ENCODE results near the gene PARD3.

The PARD3 gene

GRCh38 chr10:34558093-34558583 lies 257.0 kb downstream of the PARD3 start:
- H3K4me3 ChIP-seq (ENCODE audit: low read depth, low read length) = no peak overlapping the region
- no peak for TF ChIP-seq CTCF (IDR thresholded peaks at IDR 0.05; ENCODE audit: insufficient read depth, low read depth, low read length, missing control alignments)
- no peak for DNase-seq (ENCODE audit: low read depth)

- no peak for DNase-seq (ENCODE audit: low read depth)
- no peak for TF ChIP-seq CTCF (IDR thresholded peaks at IDR 0.05; ENCODE audit: insufficient read depth, low read depth, low read length, missing control alignments)
- H3K4me3 ChIP-seq (ENCODE audit: low read depth, low read length) = no peak overlapping the region
Measured at GRCh38 chr10:34557173-34557572, 257.9 kb downstream of the PARD3 start.

GRCh38 chr10:34555653-34556052 lies 259.4 kb downstream of the PARD3 start:
- H3K4me3 ChIP-seq (ENCODE audit: low read depth, low read length) = no peak overlapping the region
- DNase-seq (ENCODE audit: low read depth) = no peak
- no peak for TF ChIP-seq CTCF (IDR thresholded peaks at IDR 0.05; ENCODE audit: insufficient read depth, low read depth, low read length, missing control alignments)

- DNase-seq (ENCODE audit: low read depth) = no peak
- H3K4me3 ChIP-seq (ENCODE audit: low read depth, low read length) = no peak overlapping the region
- TF ChIP-seq CTCF (IDR thresholded peaks at IDR 0.05; ENCODE audit: insufficient read depth, low read depth, low read length, missing control alignments) = no peak
Measured at GRCh38 chr10:34553747-34554146, 261.3 kb downstream of the PARD3 start.

- no peak for DNase-seq (ENCODE audit: low read depth)
- TF ChIP-seq CTCF (IDR thresholded peaks at IDR 0.05; ENCODE audit: insufficient read depth, low read depth, low read length, missing control alignments) = no peak
- no peak overlapping the region for H3K4me3 ChIP-seq (ENCODE audit: low read depth, low read length)
Measured at GRCh38 chr10:34551295-34551694, 263.8 kb downstream of the PARD3 start.

GRCh38 chr10:34549953-34550352 lies 265.1 kb downstream of the PARD3 start:
- no peak for DNase-seq (ENCODE audit: low read depth)
- no peak overlapping the region for H3K4me3 ChIP-seq (ENCODE audit: low read depth, low read length)
- TF ChIP-seq CTCF (IDR thresholded peaks at IDR 0.05; ENCODE audit: insufficient read depth, low read depth, low read length, missing control alignments) = no peak

GRCh38 chr10:34549001-34549400 lies 266.1 kb downstream of the PARD3 start:
- no peak for TF ChIP-seq CTCF (IDR thresholded peaks at IDR 0.05; ENCODE audit: insufficient read depth, low read depth, low read length, missing control alignments)
- DNase-seq (ENCODE audit: low read depth) = no peak
- H3K4me3 ChIP-seq (ENCODE audit: low read depth, low read length) = no peak overlapping the region
